ENCODE results near the gene ZC2HC1C. TPM values are rescaled to one million over a fixed set of nuclear protein-coding genes. Genes with fewer than 3 reads are reported as not detected.

The ZC2HC1C gene
- total and polyA plus RNA-seq, 2 donors (not counting 1 experiment from before 2014, with no cell fraction given), result 0.90 to 1.8 TPM

GRCh38 chr14:75060420-75060819 lies 9.0 kb upstream of the ZC2HC1C start:
- H4K20me1 ChIP-seq (ENCODE audit: control insufficient read depth, extremely low read depth, insufficient read depth, low read length), result no peaks in the 10 kb centered on the region
- H3K27ac ChIP-seq (ENCODE audit: insufficient read depth, low read length), result no peak overlapping the region

DNA sequence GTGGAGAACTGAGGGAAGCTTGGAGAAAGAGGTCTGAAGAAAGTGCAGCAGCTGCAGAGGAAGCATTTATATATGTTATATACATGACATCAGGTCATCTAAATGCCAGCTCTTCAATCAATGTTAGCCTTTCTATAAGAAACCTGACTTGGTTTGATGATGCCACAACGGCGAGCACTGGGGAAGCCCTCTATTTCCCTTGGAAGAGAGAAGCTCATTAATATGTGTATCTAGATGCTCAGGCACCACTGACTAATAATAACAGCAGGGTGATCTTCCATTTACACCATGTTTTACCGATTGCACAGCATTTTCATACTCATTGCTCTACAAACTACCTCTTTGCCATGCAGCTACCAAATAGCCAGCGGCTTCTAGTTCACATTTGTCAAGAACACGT lies 6.4 kb upstream of the ZC2HC1C start:
- Histone ChIP-seq H3K9me3 (ENCODE audit: control insufficient read depth, insufficient read depth, low read depth, low read length) (no peaks in the 10 kb centered on the region), H3K27me3 (ENCODE audit: control insufficient read depth, insufficient read depth, low read length) (no peaks in the 10 kb centered on the region), H2AFZ (ENCODE audit: low read length) (peak overlapping the region; percentile 57), H3K4me3 (replicated peaks in 1 of 4; ENCODE audit: control extremely low read depth in 1 of 4, insufficient read depth in 1 of 4, low read depth in 3 of 4, low read length in 4 of 4) (peak overlapping the region; percentile 59 to 92 (median 81)), H3K79me2 (ENCODE audit: control insufficient read depth, insufficient read depth, low read length) (peaks cover 17% of the 10 kb centered on the region), H3K36me3 (ENCODE audit: control insufficient read depth, insufficient read depth, low read length) (no peaks in the 10 kb centered on the region), H3K27ac (ENCODE audit: insufficient read depth, low read length) (peak overlapping the region; percentile 79), H3K4me2 (ENCODE audit: extremely low read depth, insufficient read depth, low read length) (peak overlapping the region; percentile 97), H3K9ac (ENCODE audit: insufficient read depth, low read length) (no peak overlapping the region), H4K20me1 (ENCODE audit: control insufficient read depth, extremely low read depth, insufficient read depth, low read length) (no peaks in the 10 kb centered on the region), H3K4me1 (ENCODE audit: control insufficient read depth, extremely low read depth, insufficient read depth, low read length) (no peaks in the 10 kb centered on the region)
- DNase-seq (ENCODE audit: low read depth in 2 of 2), result no peak
- TF ChIP-seq CTCF (conservative IDR thresholded peaks at IDR 0.05 in 1 of 2, IDR thresholded peaks at IDR 0.05 in 1 of 2; ENCODE audit: low read depth in 1 of 2, low read length in 2 of 2) (no peak), EZH2 (IDR thresholded peaks at IDR 0.05; ENCODE audit: low read length, missing control alignments) (no peak)

More at GRCh38 chr14:75060420-75060819, 9.0 kb upstream of the ZC2HC1C start:
- Histone ChIP-seq H3K4me1 (ENCODE audit: control insufficient read depth, extremely low read depth, insufficient read depth, low read length) (no peaks in the 10 kb centered on the region), H3K4me3 (replicated peaks in 1 of 4; ENCODE audit: control extremely low read depth in 1 of 4, insufficient read depth in 1 of 4, low read depth in 3 of 4, low read length in 4 of 4) (no peak overlapping the region), H3K79me2 (ENCODE audit: control insufficient read depth, insufficient read depth, low read length) (peaks cover 17% of the 10 kb centered on the region), H2AFZ (ENCODE audit: low read length) (no peak overlapping the region), H3K36me3 (ENCODE audit: control insufficient read depth, insufficient read depth, low read length) (no peaks in the 10 kb centered on the region), H3K9ac (ENCODE audit: insufficient read depth, low read length) (no peak overlapping the region), H3K27me3 (ENCODE audit: control insufficient read depth, insufficient read depth, low read length) (no peaks in the 10 kb centered on the region), H3K4me2 (ENCODE audit: extremely low read depth, insufficient read depth, low read length) (no peak overlapping the region), H3K9me3 (ENCODE audit: control insufficient read depth, insufficient read depth, low read depth, low read length) (no peaks in the 10 kb centered on the region)
- DNase-seq (ENCODE audit: low read depth in 2 of 2), result no peak
- no peak for TF ChIP-seq CTCF (conservative IDR thresholded peaks at IDR 0.05 in 1 of 2, IDR thresholded peaks at IDR 0.05 in 1 of 2; ENCODE audit: low read depth in 1 of 2, low read length in 2 of 2)
- TF ChIP-seq EZH2 (IDR thresholded peaks at IDR 0.05; ENCODE audit: low read length, missing control alignments), result no peak

GRCh38 chr14:75063491-75064204 lies 5.8 kb upstream of the ZC2HC1C start, which contains the start of gene ACYP1:
TSS of gene ACYP1 (minus strand) at chr14:75064024. CDS start at chr14:75063553, 471 bp downstream.
- peak within 1 kb of the TSS; percentile 59 to 92 (median 81) for H3K4me3 ChIP-seq (replicated peaks in 1 of 4; ENCODE audit: control extremely low read depth in 1 of 4, insufficient read depth in 1 of 4, low read depth in 3 of 4, low read length in 4 of 4)
- H3K36me3 ChIP-seq (ENCODE audit: control insufficient read depth, insufficient read depth, low read length), result no peaks in the 10 kb centered on the region
- TF ChIP-seq CTCF (conservative IDR thresholded peaks at IDR 0.05 in 1 of 2, IDR thresholded peaks at IDR 0.05 in 1 of 2; ENCODE audit: low read depth in 1 of 2, low read length in 2 of 2) (no peak), EZH2 (IDR thresholded peaks at IDR 0.05; ENCODE audit: low read length, missing control alignments) (no peak)
- peak; percentile 81 to 87 for DNase-seq (ENCODE audit: low read depth in 2 of 2)
- peaks cover 17% of the 10 kb centered on the region for H3K79me2 ChIP-seq (ENCODE audit: control insufficient read depth, insufficient read depth, low read length)
- no peaks in the 10 kb centered on the region for H3K27me3 ChIP-seq (ENCODE audit: control insufficient read depth, insufficient read depth, low read length)
- no peaks in the 10 kb centered on the region for H4K20me1 ChIP-seq (ENCODE audit: control insufficient read depth, extremely low read depth, insufficient read depth, low read length)
- H3K4me2 ChIP-seq (ENCODE audit: extremely low read depth, insufficient read depth, low read length), result peak within 1 kb of the TSS; percentile 97
- H3K27ac ChIP-seq (ENCODE audit: insufficient read depth, low read length), result peak within 1 kb of the TSS; percentile 79
- H3K9ac ChIP-seq (ENCODE audit: insufficient read depth, low read length), result peak within 1 kb of the TSS; percentile 74
- no peaks in the 10 kb centered on the region for H3K9me3 ChIP-seq (ENCODE audit: control insufficient read depth, insufficient read depth, low read depth, low read length)
- H2AFZ ChIP-seq (ENCODE audit: low read length), result peak within 1 kb of the TSS; percentile 78
- H3K4me1 ChIP-seq (ENCODE audit: control insufficient read depth, extremely low read depth, insufficient read depth, low read length), result no peaks in the 10 kb centered on the region
